ENCODE measurements around the gene CRTC2. TPM values are rescaled to one million over a fixed set of nuclear protein-coding genes. Genes with fewer than 3 reads are reported as not detected.
"Not testable (repeated sequence)": the region's sequence is repeated elsewhere in the genome, so short reads cannot be mapped to it uniquely, and the experiment has no call there.

The CRTC2 gene, protein sequence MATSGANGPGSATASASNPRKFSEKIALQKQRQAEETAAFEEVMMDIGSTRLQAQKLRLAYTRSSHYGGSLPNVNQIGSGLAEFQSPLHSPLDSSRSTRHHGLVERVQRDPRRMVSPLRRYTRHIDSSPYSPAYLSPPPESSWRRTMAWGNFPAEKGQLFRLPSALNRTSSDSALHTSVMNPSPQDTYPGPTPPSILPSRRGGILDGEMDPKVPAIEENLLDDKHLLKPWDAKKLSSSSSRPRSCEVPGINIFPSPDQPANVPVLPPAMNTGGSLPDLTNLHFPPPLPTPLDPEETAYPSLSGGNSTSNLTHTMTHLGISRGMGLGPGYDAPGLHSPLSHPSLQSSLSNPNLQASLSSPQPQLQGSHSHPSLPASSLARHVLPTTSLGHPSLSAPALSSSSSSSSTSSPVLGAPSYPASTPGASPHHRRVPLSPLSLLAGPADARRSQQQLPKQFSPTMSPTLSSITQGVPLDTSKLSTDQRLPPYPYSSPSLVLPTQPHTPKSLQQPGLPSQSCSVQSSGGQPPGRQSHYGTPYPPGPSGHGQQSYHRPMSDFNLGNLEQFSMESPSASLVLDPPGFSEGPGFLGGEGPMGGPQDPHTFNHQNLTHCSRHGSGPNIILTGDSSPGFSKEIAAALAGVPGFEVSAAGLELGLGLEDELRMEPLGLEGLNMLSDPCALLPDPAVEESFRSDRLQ
- total RNA-seq = 3.7 and 7.5 TPM in 2 replicates

DNA sequence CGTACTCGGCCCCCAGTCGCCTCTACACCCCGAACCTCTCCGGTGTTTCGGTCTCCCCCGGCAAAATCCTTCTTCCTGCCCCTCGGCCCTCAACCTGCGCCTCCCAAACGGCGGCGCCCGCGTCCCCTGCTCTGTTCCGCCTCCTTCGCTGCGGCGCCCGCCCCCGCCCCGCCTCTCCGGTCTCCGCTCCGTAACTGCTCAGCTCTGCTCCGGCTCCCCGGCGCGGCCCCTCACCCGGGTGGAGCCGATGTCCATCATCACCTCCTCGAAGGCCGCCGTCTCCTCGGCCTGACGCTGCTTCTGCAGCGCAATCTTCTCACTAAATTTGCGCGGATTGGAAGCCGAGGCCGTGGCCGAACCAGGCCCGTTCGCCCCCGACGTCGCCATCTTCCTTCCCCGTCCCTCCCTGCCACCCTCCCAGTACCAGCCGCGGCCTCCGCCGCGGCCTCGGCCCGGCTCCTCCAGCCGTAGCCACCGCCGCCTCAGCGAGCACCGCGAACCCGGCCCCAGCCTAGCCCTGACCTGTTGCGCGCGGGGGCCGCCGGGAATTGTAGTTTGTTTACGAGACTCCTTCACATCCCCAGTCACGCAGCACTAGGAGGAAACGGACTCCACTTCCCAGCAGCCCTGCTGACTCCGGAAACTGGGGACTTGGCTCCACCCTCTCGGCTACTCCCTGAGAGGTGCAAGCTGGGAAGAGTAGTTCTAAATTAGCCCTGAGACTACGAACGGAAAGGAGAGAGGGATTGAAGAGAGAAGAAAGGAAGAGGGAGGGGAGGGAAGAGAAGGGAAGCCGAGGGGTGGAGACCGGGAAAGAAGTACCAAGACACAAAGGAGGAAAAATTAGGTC is at the start of gene CRTC2:
TSS of gene CRTC2 (minus strand) at position 502 of the 850 bp plus-strand sequence. CDS start at position 387, 115 bp downstream.
- peak; percentile 98 for DNase-seq

DNA sequence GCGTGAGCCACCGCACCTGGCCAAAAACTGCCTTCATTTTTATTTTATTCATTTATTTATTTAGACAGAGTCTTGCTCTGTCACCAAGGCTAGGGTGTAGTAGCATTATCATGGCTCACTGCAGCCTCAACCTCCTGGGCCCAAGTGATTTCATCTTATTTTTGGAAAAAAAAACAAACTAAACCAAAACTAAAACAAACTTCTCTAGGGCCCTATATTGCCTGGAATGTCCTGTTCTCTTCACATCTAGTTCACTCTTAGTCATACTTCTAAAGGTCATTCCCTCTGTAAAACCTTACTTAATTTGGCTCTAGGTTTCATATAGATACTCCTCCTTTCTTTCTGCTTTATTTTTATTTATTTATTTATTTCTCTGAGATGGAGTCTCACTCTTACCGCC is 47.7 kb upstream of the CRTC2 start:
- no peak for DNase-seq

DNA sequence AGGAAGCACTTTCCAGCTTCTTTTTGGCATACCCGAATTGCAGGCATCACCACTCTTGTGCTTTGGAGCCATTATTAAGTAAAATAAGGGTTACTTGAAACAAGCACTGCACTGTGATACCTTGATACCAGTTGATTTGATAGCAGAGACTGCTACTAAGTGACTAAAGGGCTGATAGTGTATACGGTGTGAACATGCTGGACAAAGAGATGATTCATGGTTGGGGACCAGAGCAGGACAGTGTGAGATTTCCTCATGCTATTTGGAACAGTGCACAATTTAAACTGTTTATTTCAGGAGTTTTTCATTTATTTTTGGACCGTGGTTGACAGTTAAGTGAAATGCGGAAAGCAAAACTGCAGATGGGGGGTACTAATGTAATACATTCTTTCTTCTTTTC is 42.0 kb upstream of the CRTC2 start:
- DNase-seq = no peak

DNA sequence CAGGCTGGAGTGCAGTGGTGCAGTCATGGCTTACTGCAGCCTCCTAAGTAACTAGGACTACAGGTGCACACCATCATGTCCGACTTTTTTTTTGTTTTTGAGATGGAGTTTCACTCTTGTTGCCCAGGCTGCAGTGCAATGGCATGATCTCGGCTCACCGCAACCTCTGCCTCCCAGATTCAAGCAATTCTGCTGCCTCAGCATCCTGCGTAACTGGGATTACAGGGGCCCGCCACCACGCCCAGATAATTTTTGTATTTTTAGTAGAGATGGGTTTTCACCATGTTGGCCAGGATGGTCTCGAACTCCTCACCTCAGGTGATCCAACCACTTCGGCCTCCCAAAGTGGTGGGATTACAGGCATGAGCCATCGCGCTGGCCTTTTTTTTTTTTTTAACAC is 38.5 kb upstream of the CRTC2 start:
- DNase-seq = not testable (repeated sequence)

DNA sequence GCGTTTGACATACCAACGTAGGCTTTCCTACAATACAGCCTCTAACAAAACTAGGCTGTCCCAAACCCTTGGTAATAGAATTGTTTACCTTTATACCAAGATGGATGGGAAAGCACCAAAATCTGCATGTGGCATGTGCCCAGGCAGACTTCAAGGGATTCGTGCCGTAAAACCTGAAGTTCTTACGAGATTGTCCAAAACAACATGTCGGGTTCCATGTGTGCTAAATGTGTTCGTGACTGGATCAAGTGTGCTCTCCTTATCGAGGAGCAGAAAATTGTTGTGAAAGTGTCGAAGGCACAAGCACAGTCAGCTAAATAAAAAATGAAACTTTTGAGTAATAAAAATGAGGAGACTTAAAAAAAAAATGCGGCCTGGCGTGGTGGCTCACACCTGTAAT is 37.2 kb upstream of the CRTC2 start:
- DNase-seq = no peak

DNA sequence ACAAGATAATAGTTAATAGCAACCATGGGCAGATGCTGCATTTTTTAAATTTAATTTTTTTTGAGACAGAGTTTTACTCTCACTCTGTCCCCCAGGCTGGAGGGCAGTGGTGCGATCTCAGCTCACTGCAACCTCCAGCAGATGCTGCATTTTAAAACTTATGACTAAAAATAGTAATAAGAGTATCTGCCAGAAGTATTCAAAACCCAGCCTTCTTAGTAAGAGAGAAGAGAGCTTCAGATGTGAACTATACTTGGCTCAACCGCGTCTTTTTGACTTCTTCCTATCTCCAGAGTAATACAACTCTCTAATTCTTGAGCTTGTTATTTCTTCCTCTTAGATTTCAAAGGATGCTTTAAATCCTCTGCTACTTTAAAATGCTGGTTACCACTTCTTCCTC is 36.8 kb upstream of the CRTC2 start:
- DNase-seq = no peak

DNA sequence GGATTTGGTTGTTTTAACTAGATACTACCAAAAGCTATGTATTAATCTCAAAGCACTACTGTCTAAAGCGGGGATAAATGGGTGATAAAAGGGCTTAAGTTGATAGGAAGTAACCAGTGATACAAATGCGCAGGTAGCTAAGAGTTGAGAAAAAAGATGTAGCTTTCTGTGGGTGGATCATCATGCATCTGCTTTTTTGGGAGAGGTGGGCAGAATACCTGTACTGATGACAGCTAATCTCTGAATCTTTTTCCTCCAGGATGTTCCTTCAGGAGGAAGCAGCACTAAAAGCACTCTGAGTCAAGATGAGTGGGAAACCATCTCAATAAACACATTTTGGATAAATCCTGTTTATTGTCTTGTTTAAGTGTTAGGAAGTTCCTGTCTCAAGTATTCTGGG is 33.4 kb upstream of the CRTC2 start:
- DNase-seq = no peak

DNA sequence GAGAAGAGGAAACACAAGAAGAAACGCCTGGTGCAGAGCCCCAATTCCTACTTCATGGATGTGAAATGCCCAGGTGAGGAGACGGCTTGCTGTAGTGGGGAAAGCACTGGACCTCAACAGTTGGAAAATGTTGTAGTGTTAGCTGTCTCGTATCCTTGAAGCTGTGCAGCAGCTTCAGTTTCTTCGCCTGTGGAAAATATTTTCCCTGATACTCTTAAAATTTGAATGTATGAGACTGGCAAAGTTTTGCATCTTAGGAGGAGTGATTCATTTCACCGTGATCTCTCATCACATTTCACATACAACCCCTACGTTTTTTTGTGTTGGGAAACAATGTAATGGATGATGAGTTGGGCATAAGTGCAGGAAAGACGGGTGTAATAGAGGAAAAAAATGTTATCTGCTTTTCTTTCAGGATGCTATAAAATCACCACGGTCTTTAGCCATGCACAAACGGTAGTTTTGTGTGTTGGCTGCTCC is 32.8 kb upstream of the CRTC2 start:
- DNase-seq = peak; percentile 14

DNA sequence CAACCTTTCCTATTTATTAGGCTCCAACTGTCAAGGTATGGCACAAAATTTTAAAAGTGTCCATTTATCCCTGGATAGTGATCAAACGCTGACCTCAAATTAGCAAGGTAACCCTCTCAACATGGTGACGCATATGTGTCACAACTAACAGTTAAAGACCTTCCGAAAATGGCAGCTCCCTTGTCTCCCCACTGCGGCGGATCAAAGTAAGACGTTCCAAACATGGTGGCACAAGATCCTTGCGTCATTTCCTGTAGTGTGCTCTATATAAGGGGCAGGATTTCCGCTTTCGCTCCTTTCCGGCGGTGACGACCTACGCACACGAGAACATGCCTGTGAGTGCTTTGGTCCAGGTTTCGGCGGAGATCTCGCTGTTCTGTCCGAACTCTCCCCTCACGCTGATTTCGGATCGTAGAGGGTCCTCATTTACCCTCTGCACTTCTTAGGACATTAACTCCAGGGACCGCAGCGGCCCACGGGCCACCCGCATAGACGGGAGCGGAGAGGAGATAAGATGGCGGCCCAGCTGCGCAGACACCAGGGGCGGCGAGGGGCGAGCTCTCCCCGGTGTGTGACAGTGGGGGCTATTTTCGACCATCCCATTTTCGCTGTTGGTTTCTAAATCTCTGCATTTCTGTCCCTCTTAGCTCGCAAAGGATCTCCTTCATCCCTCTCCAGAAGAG is 32.2 kb upstream of the CRTC2 start, which contains the start of gene RPS27:
TSS of gene RPS27 (plus strand) at position 295 of the 683 bp plus-strand sequence. CDS start at position 330, 35 bp downstream.
- peak; percentile 98 for DNase-seq

DNA sequence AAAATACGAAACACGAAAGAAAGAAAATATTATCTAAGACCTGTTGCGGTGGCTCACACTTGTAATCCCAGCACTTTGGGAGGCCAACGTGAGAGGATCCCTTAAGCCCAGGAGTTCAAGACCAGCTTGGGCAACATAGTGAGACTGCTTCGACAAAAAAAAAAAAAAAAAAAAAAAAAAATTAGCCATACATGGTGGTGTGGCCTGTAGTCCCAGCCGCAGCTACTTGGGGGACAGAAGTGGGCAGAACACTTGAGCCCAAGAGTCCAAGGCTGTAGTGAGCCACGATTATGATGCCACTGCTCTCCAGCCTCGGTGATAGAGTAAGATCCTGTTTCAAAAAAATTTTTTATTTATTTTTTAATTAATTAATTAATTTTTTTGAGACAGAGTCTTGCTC is 29.2 kb upstream of the CRTC2 start:
- no peak for DNase-seq

DNA sequence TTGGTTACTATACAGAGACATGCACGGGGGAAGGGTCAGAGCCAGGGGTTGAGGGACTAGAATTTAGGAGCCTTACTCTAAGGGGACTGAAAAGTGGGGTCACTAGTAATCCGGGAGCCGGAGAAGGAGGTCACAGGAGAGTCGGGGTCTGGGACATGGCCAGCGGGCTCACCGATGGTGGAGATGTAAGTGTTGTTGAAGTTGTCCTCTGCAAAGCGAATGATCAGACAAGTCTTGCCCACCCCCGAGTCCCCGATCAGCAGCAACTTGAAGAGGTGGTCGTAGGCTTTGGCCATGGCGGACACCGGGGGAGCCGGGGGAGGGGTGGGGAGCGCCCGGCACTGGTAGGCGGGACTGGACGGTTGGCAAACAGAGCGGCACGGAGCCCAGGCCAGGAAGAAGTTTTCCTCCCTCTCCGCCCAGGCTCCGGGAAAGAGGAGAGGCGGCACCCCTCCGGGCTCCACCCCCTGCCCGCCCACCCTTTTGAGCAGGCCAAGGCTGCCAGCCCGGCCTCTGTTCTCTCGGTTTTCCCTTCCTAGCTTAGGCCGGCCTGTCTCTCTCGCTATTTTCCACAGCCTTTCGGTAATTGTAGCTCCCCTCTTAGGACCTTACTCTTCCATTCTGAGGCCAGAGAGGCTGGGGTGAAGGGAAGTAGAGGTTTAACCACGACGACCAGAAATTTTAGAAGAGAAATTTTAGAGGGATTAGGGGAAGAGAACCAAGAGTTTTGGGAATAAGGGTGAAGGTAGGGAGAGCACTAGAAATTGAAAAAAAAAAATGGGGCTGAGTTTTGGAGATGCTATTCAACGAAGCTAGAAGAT is 27.7 kb upstream of the CRTC2 start, which contains the start of gene RAB13:
TSS of gene RAB13 (minus strand) at position 399 of the 821 bp plus-strand sequence. CDS start at position 296, 103 bp downstream.
- DNase-seq = peak; percentile 87

DNA sequence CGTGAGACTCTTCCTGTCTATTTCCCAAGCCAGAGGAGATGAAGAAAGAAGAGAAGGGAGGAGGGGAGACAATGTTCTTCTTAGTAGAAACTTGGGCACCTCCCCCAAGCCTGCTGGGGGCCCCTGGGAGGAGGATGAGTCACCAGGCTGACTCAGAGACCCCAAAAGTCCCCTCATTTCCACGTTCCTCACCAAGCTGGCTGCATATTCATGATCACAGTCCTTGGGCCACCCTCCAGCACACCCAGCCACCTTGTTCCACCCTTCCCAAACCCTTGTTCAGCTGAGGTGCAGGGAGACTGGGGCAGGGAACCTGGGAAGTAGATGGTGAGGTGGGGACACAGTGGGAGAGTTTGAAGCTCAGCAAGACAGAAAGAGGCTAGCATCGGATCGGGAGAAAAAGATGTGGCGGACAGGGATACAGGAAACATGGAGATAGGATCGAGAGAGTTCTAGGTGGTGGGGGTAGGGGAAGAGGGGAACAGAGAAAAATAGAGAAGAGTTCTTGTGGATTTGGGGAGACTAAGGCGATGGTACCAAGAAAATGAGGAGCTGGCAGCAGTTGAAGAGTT is 27.0 kb upstream of the CRTC2 start:
- DNase-seq = peak; percentile 54

DNA sequence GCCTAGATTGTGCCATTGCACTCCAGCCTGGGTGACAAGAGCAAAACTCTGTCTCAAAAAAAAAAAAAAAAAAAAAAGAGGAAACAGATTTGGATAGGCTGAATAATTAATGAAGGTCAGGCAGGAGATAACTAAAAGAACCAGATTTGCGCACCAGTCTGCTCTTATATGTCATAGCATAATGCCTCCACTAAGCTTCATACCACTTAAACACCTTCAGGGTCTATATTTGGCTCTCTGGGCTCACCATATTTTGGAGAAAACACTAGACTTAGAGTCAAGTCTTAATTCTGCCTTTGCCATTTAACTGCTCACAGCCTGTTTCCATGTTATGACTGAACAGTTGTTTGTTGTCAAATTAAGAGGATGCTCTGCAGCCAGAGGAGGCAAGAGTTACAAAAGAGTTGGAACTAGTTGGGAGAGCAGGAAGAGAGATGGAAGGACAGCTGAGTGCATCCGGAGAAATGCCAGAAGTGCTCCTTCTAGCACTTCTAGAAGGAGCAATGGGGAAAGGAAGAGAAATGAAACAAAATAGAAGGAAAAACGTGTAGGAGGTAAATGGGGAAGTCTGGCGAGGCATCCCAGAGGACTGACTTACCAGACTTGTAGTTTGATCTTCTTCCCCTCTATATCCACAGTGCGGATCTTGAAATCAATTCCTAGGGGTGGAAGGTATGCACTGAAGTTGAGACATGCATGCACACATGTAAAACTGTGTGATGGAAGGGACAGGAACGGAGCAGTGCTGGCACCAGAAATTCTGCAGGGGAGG is 25.9 kb upstream of the CRTC2 start:
- DNase-seq = no peak

DNA sequence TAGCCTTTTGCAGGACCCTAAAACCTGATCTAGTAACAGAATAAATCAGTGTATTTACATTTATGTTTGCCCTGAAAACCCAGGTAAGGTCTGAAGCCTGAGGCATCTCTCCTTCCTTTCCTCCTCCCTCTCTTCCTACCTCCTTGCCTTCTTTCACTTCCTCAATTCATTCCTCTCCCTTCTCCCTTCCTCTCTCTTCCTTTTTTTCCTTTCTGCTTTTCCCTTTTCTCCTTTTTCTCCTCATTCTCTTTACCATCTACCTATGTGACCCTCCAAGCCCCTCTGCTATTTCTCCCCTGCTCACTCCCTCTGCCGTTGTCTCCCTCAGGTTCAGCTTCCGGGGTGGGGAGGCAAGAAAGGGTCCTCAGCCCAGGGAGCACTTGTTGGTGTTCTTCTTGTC is 23.3 kb upstream of the CRTC2 start:
- DNase-seq = not testable (repeated sequence)

DNA sequence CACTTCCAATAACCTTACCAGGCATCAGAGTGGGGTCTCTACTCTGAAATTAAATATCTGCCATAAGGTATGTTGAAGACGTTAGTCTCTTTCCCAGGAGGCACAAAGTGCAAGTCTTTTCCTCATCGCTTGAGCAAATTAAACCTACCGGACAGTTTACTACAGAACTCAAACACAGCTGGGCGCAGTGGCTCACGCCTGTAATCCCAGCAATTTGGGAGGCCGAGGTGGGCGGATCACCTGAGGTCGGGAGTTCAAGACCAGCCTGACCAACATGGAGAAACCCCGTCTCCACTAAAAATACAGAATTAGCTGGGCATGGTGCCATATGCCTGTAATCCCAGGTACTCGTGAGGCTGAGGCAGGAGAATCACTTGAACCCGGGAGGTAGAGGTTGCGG is 20.7 kb upstream of the CRTC2 start:
- DNase-seq = not testable (repeated sequence)

DNA sequence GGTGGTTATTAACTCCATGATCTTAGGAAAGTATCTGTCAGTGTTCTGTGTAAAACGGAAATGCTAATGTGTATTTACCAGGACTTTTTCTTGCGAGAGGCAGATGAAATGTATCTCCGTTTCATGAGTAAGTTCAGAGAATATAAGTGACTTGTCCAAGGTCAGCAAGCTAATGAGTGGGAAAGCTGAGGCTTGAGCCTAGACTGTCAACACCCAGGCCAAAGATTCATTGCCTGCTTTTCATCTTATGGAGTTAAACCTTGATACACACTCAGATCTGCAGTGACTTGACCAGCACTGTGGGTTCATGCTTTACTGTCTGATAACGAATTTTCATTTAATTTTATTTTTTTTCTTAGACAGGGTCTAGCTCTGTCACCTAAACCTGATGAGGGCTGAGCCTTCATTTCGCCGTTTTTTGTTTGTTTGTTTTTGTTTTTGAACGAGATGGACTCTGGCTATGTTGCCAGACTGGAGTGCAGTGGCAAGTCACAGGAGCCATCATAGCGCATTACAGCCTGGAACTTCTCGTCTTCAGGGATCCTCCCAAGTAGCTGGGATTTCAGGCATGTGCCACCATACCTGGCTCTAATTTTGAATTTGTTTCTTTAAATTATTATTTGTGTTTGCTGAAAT is 20.0 kb upstream of the CRTC2 start:
- DNase-seq = no peak

DNA sequence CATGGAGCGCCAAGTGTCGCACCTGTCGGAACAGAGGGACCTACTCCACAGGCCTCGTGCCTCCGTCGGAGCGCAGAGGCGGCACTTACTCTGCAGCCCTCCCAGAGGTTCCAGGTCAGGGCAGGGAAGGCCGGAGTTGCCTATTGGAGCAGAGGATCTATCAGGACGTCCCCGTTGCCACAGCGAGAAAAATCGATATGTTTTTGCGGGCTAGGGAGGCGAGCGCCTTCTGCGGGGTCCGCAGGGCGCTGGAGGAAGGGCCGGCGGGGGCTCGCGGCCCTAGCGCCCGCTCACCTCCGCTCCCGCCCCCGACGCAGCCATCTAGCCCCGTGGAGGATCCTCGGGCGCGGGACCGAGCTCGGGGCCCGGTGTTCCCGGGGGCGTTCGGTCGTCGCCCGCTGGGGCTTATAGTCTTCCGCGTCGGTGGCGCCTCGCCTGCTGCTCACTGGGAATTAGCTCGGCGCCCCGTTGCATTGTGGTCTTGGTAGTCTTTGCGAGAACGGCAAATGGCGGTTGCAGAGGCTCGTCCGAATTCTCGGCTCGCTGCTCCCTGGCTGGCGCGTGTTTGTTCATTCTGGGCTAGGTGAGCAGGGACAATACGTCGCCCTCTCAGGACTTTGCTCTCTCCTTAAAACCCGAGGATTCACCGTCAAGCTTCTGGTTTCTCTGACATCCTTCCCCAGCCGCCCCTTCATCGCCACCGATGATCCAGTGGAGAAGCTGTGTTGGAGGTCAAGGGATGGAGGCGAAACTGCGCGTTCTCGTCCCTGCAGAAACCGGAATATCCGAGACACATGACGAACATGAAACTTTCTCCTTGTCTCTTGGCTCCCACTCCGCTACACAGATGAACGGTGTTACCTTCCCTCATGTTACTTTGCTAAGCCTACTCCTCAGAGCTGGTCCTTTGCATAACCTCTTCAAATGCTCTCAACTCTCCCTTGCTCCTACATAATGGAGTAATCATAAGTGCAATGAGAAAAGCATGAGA is 19.1 kb upstream of the CRTC2 start, which contains the start of gene JTB:
TSS of gene JTB (minus strand) at position 425 of the 991 bp plus-strand sequence. CDS start at position 3, 422 bp downstream.
- peak; percentile 88 for DNase-seq

DNA sequence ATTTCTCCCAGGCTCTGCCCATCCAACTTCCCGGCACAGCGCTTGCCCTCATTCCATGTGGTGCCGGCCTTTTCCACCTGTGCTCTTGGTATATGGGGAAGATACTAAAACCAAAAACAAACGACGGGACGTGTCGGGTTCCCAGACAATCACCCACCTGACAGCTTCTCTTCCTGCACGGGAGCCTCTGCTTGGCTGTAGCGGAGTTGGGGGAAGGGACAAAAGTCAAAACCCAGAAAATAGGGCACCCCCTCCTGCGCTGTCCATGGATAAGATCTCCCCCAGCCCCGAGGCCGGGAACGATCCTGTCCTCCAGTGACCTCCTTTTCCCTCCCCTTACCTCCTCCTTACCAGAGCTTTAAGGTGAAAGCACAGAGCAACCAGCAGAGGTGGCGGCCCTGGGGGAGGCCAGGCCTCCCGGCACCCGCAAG is 18.4 kb upstream of the CRTC2 start:
- DNase-seq = peak; percentile 10
